H9 (cell line): Measurements from ENCODE around the gene ATP8A2. TPM values are rescaled to one million over a fixed set of nuclear protein-coding genes. Genes with fewer than 3 reads are reported as not detected.

ENCODE experiments used
- DNase-seq: peaks from one replicate; pipeline ENCODE4 v3.0.0-alpha.2; 2017
- H2AFZ ChIP-seq: one replicate; pipeline ENCODE4 v1.6.1; 2013; ENCODE audit warnings: mild to moderate bottlenecking, low read length, control low read depth, moderate library complexity
- H2AK5ac ChIP-seq: 2 replicates; pipeline ENCODE4 v1.6.1; 2013; ENCODE audit warnings: low read length, control low read depth, mixed read lengths; ENCODE audit not compliant: insufficient read length
- H2BK120ac ChIP-seq: one replicate; pipeline ENCODE4 v1.6.1; 2013; ENCODE audit warnings: low read depth, mild to moderate bottlenecking, low read length, control low read depth, inconsistent platforms; ENCODE audit not compliant: poor library complexity, severe bottlenecking
- H2BK12ac ChIP-seq: 2 replicates; pipeline ENCODE4 v1.6.1; 2013; ENCODE audit warnings: low read length, control low read depth, mixed read lengths, low read depth; ENCODE audit not compliant: insufficient read length
- H2BK15ac ChIP-seq: 2 replicates; pipeline ENCODE4 v1.6.1; 2013; ENCODE audit warnings: low read depth, low read length, control low read depth
- H2BK20ac ChIP-seq: one replicate; pipeline ENCODE4 v1.6.1; 2013; ENCODE audit warnings: low read depth, mild to moderate bottlenecking, low read length, control low read depth, inconsistent platforms; ENCODE audit not compliant: poor library complexity, severe bottlenecking
- H2BK5ac ChIP-seq: 2 replicates; pipeline ENCODE4 v1.6.1; 2013; ENCODE audit warnings: low read length, control low read depth, mixed read lengths; ENCODE audit not compliant: insufficient read length
- H3K14ac ChIP-seq: 2 replicates; pipeline ENCODE4 v1.6.1; 2013; ENCODE audit warnings: low read length, control low read depth; ENCODE audit not compliant: insufficient read depth
- H3K18ac ChIP-seq: 2 replicates; pipeline ENCODE4 v1.6.1; 2013; ENCODE audit warnings: low read depth, mild to moderate bottlenecking, mixed read lengths, low read length, control low read depth; ENCODE audit not compliant: insufficient read length
- H3K23ac ChIP-seq: 2 replicates; pipeline ENCODE4 v1.6.1; 2013; ENCODE audit warnings: low read length, control low read depth, mixed read lengths, low read depth; ENCODE audit not compliant: insufficient read length
- H3K23me2 ChIP-seq: 2 replicates; pipeline ENCODE4 v1.6.1; 2013; ENCODE audit warnings: low read depth, mild to moderate bottlenecking, mixed read lengths, low read length, control low read depth; ENCODE audit not compliant: insufficient read length, poor library complexity, severe bottlenecking
- H3K27ac ChIP-seq: 2 replicates; pipeline ENCODE4 v1.5.1; 2013; ENCODE audit warnings: low read length, control low read depth, mixed read lengths, low read depth; ENCODE audit not compliant: insufficient read length
- H3K27me3 ChIP-seq: 2 replicates; pipeline ENCODE4 v1.6.1; 2013; ENCODE audit warnings: low read length, control low read depth, inconsistent platforms; ENCODE audit not compliant: insufficient read depth
- H3K4ac ChIP-seq: 2 replicates; pipeline ENCODE4 v1.6.1; 2013; ENCODE audit warnings: low read depth, mild to moderate bottlenecking, control low read depth, inconsistent platforms, low read length, moderate library complexity
- H3K4me1 ChIP-seq: 2 replicates; pipeline ENCODE4 v1.6.1; 2013; ENCODE audit warnings: low read length, control low read depth, inconsistent platforms; ENCODE audit not compliant: insufficient read depth
- H3K4me2 ChIP-seq: 2 replicates; pipeline ENCODE4 v1.6.1; 2013; ENCODE audit warnings: low read length, control low read depth, mixed read lengths; ENCODE audit not compliant: insufficient read length, insufficient read depth
- H3K56ac ChIP-seq: 2 replicates; pipeline ENCODE4 v1.6.1; 2013; ENCODE audit warnings: low read depth, mild to moderate bottlenecking, mixed read lengths, low read length, control low read depth; ENCODE audit not compliant: insufficient read length
- H3K79me1 ChIP-seq: 2 replicates; pipeline ENCODE4 v1.6.1; 2013; ENCODE audit warnings: low read depth, mild to moderate bottlenecking, moderate library complexity, low read length, control low read depth, inconsistent platforms; ENCODE audit not compliant: insufficient read depth, poor library complexity, severe bottlenecking
- H3K79me2 ChIP-seq: 2 replicates; pipeline ENCODE4 v1.6.1; 2013; ENCODE audit warnings: low read length, control low read depth, inconsistent platforms; ENCODE audit not compliant: insufficient read depth
- H3K9ac ChIP-seq: 2 replicates; pipeline ENCODE4 v1.6.1; 2013; ENCODE audit warnings: low read length, control low read depth, mixed read lengths; ENCODE audit not compliant: insufficient read length; ENCODE audit errors: extremely low read depth
- H3K9me3 ChIP-seq: one replicate; pipeline ENCODE4 v1.6.1; 2013; ENCODE audit warnings: low read depth, low read length, inconsistent platforms; ENCODE audit not compliant: control insufficient read depth
- H3T11ph ChIP-seq: one replicate; pipeline ENCODE4 v1.6.1; 2013; ENCODE audit warnings: mild to moderate bottlenecking, low read length, control low read depth, inconsistent platforms
- H4K20me1 ChIP-seq: one replicate; pipeline ENCODE4 v1.6.1; 2013; ENCODE audit not compliant: control insufficient read depth, insufficient read length, insufficient read depth
- H4K5ac ChIP-seq: 2 replicates; pipeline ENCODE4 v1.6.1; 2013; ENCODE audit warnings: low read depth, mild to moderate bottlenecking, mixed read lengths, low read length, control low read depth; ENCODE audit not compliant: insufficient read length
- H4K8ac ChIP-seq: replicated peaks from 2 replicates; pipeline ENCODE4 v1.6.1; 2013; ENCODE audit warnings: low read length, control low read depth, mixed read lengths, low read depth; ENCODE audit not compliant: insufficient read length
- H4K91ac ChIP-seq: 2 replicates; pipeline ENCODE4 v1.6.1; 2013; ENCODE audit warnings: low read depth, mild to moderate bottlenecking, moderate library complexity, mixed read lengths, low read length, control low read depth; ENCODE audit not compliant: insufficient read length
- H3K27ac Mint-ChIP-seq, 3 experiments: 2 replicates in 2 of 3; 3 replicates in 1 of 3; pipeline ENCODE4 v1.8.0; 2020 to 2021; ENCODE audit warnings: mixed read lengths in 3 of 3, mild to moderate bottlenecking in 1 of 3, moderate library complexity in 1 of 3
- H3K27me3 Mint-ChIP-seq: 2 replicates; pipeline ENCODE4 v1.8.0; 2021; ENCODE audit warnings: low read depth, mild to moderate bottlenecking, moderate library complexity, mixed read lengths
- H3K36me3 Mint-ChIP-seq, 3 experiments: 2 replicates in 2 of 3; 3 replicates in 1 of 3; pipeline ENCODE4 v1.8.0; 2020 to 2021; ENCODE audit warnings: low read depth in 3 of 3, mixed read lengths in 3 of 3; ENCODE audit not compliant: insufficient read depth in 1 of 3
- H3K4me1 Mint-ChIP-seq, 2 experiments: 2 replicates each; pipeline ENCODE4 v1.8.0; 2020; ENCODE audit warnings: mixed read lengths in 2 of 2
- H3K4me3 Mint-ChIP-seq, 2 experiments: 2 replicates in 1 of 2; 3 replicates in 1 of 2; pipeline ENCODE4 v1.8.0; 2020 to 2021; ENCODE audit warnings: mild to moderate bottlenecking in 2 of 2, mixed read lengths in 2 of 2, moderate library complexity in 1 of 2
- H3K9me3 Mint-ChIP-seq, 2 experiments: 2 replicates in 1 of 2; 3 replicates in 1 of 2; pipeline ENCODE4 v1.8.0; 2020; ENCODE audit warnings: mild to moderate bottlenecking in 2 of 2, mixed read lengths in 2 of 2, moderate library complexity in 1 of 2
- WGBS: extraction: QIAGEN DNeasy Blood & Tissue Kit; methylation state at CpG from one replicate; pipeline ENCODE4 v1.1.7; 2013; ENCODE audit warnings: missing lambda C conversion rate, low lambda C conversion rate, mixed read lengths; ENCODE audit not compliant: insufficient read length; ENCODE audit errors: extremely low coverage; 5-methylcytosine and 5-hydroxymethylcytosine counted together
- total RNA-seq: library from RNA; stranded (reverse); gene quantifications from 2 replicates; pipeline ENCODE4 v1.2.1, GENCODE V29; 2021
- TF ChIP-seq, protein P1 (sequence below): fragments of 200-600 bp; sonication (generic); conservative IDR thresholded peaks from 3 replicates; pipeline ENCODE4 v1.8.0; 2021; ENCODE audit warnings: antibody characterized with exemption, mild to moderate bottlenecking

Gene ATP8A2
- total RNA-seq, 1 experiment from 2014 or later: 18.2 TPM

DNA sequence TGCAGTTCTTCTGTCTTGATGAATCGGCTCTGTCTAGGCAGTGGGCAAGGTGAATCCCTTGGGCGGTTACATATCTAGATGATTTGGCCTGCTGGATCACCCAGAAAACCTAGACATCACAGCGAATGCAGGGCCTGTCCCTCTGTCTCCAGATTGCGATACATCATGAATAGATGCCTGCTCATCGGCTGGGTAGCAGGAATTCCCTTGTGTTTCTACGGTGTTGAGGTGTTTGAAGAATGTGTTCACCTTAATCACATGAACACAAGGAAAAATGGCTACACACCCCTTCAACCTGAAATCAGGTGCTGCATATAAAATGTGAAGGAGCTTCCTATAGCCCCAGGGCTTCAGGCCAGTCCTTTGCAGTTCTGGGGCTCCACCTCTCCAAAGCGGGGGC is 398.8 kb downstream of the ATP8A2 start:
- no peak overlapping the region for H2BK15ac ChIP-seq
- H3K4me1 ChIP-seq: peaks cover 8% of the 10 kb centered on the region; the same call in 1 of the 2 replicates
- H4K8ac ChIP-seq: no peak overlapping the region
- Mint-ChIP-seq H3K27me3 (0 out of 2 replicates have a peak, but pooled peaks cover 2% of the 10 kb centered on the region), H3K9me3 (peaks cover 0 to 5% of the 10 kb centered on the region in 2 experiments; a peak in 3 of 5 replicates), H3K4me3 (no peak overlapping the region), H3K4me1 (peaks cover 29 to 30% of the 10 kb centered on the region in 2 experiments), H3K36me3 (peaks cover 0 to 8% (median 3%) of the 10 kb centered on the region in 3 experiments; a peak in 5 of 7 replicates), H3K27ac (peak overlapping the region in 2 of 3 experiments; percentile 24 to 45; a peak in 3 of 7 replicates)
- no peak overlapping the region for H3K23ac ChIP-seq
- H3K79me1 ChIP-seq: no peaks in the 10 kb centered on the region
- H3K27ac ChIP-seq: no peak overlapping the region
- no peak overlapping the region for H3K4ac ChIP-seq
- H3K9me3 ChIP-seq: no peaks in the 10 kb centered on the region
- no peak overlapping the region for H2BK12ac ChIP-seq
- no peak overlapping the region for H3K9ac ChIP-seq
- no peak overlapping the region for H2BK20ac ChIP-seq
- TF ChIP-seq, protein P1, sequence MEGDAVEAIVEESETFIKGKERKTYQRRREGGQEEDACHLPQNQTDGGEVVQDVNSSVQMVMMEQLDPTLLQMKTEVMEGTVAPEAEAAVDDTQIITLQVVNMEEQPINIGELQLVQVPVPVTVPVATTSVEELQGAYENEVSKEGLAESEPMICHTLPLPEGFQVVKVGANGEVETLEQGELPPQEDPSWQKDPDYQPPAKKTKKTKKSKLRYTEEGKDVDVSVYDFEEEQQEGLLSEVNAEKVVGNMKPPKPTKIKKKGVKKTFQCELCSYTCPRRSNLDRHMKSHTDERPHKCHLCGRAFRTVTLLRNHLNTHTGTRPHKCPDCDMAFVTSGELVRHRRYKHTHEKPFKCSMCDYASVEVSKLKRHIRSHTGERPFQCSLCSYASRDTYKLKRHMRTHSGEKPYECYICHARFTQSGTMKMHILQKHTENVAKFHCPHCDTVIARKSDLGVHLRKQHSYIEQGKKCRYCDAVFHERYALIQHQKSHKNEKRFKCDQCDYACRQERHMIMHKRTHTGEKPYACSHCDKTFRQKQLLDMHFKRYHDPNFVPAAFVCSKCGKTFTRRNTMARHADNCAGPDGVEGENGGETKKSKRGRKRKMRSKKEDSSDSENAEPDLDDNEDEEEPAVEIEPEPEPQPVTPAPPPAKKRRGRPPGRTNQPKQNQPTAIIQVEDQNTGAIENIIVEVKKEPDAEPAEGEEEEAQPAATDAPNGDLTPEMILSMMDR: no peak
- no peaks in the 10 kb centered on the region for H3K23me2 ChIP-seq
- H4K20me1 ChIP-seq: no peaks in the 10 kb centered on the region
- H3K79me2 ChIP-seq: no peaks in the 10 kb centered on the region
- no peak overlapping the region for H2AK5ac ChIP-seq
- H3K27me3 ChIP-seq: no peaks in the 10 kb centered on the region
- WGBS: no CpG with 5 or more reads among the region's 7 CpGs
- H4K91ac ChIP-seq: no peak overlapping the region
- no peak overlapping the region for H3K18ac ChIP-seq
- no peak overlapping the region for H3T11ph ChIP-seq
- no peak overlapping the region for H3K14ac ChIP-seq
- H4K5ac ChIP-seq: no peak overlapping the region
- no peak overlapping the region for H2BK120ac ChIP-seq
- no peak overlapping the region for H3K56ac ChIP-seq
- H3K4me2 ChIP-seq: no peak overlapping the region
- H2BK5ac ChIP-seq: no peak overlapping the region
- DNase-seq: no peak
- H2AFZ ChIP-seq: no peak overlapping the region
